NOMO-1 (cell line): ENCODE data around the gene RPP25L.
A peak's percentile ranks its signal among the peaks of the same experiment; 100 is the strongest.

Experiments used
- DNase-seq, 2 experiments: peaks; one replicate each; lab custom pipeline; 2025; ENCODE audit not compliant: unreplicated experiment in 2 of 2; lab: John Stamatoyannopoulos, UW

Gene RPP25L

GRCh38 chr9:34612788-34613390, 992 bp upstream of the RPP25L start:
- DNase-seq: peak; percentile 80 to 83

DNA sequence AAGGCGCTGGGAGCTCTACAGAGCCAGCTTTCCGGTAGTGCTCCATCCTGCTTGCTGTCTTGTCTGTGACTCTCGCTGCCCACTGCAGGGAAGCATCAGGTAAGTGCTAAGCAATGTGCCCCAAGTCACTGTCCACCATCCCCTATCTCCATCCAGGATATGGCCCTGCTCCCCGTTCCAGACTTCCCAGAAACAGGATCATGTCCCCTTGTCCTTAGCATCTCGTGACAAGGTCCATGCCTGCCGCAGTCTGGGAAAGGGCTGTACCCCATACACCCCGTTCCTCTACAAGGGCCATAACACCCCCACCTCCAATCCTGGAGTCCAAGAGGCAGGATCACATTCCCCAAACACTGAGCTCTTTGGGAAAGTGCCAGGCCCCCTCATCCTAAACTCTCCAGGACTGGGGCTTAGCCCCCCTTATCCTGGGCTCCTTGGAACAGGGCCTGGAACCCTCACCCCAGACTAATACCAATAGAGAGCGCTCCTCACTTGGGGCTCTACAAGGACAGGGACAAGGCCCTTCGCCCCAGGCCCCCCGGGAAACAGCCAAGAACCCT, 566 bp downstream of the RPP25L start:
- peak in 1 of 2 experiments; percentile 37 for DNase-seq

DNA sequence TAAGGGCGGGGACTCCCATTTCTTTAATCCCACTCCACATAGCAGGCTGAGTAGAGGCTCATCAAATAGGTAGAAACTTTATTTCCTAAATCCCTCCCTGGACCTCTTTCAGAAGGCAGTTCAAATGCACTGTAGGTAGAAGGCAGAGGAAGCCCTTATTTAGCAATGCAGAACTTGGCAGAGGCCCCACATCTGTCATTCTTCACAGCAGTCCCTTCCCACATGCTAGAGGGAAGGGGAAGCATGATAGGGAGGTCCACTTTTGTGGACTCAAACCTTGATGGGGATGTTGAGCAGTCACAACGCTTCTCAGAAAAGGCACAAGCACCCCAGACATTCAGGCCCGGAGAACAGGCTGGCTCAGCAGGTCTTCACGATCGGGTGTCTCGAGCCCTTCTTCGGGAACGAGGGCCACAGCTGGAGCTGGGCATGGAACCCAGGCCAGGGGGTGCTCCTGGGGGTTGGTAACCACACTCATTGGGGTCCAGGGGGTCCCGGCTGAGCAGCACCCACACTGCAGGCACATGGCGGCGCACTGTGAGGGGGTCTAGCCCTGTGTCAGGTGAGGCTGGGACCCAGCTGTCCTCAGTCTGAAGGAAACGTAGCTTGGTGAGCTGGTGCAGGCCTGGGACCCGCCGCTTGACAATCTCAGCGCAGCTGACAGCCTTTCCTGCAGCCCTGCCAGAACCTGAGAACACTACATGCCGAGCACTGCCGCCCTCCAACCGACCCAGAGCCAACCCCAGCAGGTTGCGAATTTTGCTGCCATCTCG, 1.3 kb downstream of the RPP25L start:
- no peak for DNase-seq

GRCh38 chr9:34607331-34607730, 4.6 kb downstream of the RPP25L start:
- no peak for DNase-seq

GRCh38 chr9:34606905-34607304, 5.0 kb downstream of the RPP25L start:
- no peak for DNase-seq

- DNase-seq: no peak
Observed at GRCh38 chr9:34606190-34606589, 5.7 kb downstream of the RPP25L start.

DNA sequence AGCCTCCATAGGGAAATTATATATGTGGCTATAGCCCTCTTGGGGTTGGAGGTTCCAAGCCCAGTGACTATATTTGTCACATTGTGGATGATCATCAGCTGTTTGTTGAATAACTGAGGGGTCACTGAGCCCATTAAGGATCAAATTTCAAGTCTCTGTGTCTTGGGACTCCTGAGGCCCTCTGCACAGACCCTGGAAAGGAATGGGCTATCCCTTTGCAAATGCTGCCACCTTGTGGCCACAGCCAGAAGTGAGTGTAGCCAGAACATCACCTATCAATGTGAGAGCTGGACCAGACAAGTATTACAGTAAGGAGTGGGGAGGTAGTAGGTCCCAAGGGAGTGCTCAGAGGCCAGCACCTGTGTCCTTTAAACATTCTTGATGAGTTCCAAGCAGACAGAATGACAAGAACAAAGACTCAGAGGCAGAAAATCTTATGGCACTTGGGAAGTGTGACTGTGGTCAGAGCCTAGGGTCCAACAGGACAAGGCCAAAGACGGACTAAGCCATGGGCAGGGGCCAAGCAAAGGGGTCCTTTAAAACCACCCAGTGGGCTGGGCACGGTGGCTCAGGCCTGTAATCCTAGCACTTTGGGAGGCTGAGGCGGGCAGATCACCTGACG, 8.2 kb downstream of the RPP25L start:
- peak; percentile 47 to 71 for DNase-seq

DNA sequence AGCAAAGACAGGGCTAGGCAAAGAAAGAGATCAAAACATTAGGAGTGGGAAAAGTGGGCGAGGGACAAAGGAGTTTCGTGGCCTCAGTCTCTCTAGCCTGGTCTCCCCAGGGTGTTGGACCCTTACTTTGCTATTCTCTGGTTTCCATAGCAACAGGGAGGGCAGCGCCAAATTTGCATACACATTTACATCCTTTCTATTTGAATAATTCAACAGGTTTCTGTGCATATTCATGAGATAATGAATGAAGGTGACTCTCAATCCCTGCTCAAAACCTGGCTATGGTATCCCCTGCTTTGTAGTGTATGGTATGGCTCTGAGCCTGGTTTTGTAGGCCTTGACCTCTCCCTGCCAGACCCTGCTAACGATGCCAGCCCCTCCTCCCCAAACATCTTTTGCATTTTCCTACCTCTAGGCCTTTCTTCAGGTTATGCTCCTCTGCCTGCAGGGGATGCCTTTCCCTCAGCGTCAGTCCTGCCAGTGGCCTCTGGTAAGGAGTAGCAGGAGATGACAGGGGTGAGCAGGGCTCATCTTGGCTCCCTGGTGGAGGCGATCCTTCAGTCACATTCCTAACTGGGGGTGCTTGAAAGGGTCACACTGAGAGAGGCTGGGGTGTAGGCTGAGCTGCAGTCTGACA, 9.8 kb downstream of the RPP25L start:
- DNase-seq: no peak

DNA sequence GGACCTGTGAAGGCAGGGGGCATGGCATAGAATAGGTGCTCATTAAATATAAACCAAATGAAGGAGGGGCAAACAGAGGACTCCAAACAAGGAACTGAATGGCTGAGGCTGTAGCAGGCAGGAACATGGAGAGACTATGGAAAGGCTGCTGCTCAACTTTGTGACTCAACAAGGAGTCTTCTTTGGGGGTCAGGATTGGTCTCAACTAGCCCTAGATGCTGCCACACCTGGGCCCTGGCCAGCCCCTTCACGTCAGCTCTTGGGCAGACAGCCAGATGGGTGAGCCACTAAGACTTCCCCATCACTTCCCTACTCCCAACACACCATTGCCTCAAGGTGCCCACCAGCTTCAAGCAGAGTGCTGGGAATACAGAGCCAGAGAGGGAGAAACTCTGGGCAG, 11.0 kb downstream of the RPP25L start:
- DNase-seq: no peak

- DNase-seq: no peak
Observed at GRCh38 chr9:34599546-34599945, 12.4 kb downstream of the RPP25L start.

DNA sequence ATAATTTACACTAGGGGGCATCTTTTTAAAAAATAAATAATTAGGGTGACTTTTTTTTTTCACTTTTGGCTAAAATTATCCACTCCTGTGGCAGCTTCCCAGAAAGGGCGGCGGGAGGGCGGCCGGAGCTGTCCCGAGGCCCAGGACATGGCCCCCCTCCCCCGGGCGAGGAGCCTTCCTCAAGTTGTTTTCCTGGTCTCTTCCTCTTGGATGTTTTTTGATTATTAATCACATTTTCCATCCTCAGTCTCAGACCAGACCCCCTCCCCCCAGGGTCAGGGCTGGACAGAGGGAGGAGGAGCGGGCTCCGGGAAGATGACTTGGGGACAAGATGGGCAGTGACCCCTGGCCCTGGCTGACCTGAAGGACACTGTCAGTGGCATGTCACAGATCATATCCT, 17.7 kb downstream of the RPP25L start:
- DNase-seq: no peak

GRCh38 chr9:34592895-34593601, 18.8 kb downstream of the RPP25L start:
- DNase-seq: no peak

DNA sequence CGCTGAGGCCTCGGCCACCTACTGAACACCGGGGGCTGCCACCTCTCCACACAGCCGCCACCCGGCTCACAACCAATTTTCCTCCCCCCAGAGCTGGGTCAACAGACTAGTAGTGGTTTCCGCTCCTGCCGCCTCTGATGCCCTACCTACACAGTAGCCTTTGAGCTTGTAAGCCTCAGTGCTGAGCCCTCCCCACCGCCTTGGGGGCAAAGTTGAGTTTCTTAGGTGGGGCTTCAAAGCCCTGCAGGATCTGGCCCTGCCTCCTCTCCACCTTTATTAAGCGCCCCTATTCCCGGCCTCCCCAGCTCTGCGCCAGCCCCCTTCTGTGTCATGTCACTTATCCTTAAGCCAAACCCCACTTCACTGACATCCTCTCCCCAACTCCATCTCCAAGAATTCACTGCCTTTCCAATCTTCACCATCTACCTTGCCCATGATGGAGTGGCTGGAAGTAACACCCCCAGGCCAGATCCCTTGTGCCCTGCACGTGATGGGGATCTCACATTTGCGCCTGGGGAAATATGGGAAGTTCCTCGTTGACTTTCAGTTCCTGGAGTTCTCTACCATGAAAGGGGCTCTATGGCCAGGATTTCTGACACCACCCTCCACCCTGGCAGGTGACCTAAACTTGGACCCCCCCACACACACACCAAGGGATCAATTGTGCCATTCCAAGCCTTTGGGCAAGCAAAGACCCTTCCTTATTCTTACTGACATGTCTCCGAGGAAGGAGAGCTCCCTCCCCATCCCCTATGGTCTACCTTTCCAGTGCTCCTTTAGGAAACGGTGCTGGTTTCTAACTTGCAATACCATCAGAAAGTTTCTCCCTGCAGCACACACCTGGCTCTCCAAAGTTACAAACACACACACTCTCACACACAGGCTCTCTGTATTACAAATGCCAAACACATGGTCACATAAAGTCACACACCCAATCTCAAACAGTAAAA, 19.7 kb downstream of the RPP25L start:
- DNase-seq: peak; percentile 53 to 60

GRCh38 chr9:34591248-34591916, 20.5 kb downstream of the RPP25L start:
- DNase-seq: peak; percentile 63 to 76

- DNase-seq: no peak
Observed at GRCh38 chr9:34590381-34591247, 21.3 kb downstream of the RPP25L start.

DNA sequence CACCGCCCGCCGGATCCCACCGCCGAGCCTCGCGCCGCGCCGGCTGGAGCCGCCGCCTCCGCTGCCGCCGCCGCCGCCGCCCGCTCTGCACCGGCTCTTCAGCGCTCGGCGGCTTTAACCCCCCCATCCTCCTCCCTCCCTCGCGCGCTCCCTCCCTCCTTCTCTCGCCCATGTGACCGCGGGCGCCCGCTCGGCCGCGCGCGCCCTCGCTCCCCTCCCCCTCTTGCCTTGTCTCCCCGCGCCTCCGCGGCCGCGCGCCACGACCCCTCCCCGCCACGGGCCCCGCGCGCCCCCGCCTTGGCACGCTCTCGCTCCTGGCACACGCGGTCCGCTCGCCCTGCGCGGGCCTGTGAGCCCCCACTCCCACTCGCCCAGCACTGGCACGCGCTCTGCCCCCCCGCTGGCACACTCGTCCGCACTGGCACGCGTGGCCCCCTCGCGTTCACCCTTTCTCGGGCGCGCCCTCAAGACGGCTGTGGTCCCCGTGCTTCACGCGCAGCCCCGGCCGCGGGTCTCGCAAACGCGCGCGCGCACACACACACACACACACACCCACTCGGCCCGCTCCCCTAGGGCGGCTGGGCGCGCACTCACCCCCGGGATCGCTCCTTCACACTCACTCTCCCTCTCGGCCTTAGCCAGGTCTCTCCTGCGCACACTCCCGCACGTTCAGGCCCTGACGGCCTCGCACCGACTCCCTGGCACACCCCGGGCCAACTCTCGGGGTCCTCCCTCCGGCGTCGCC, 22.1 kb downstream of the RPP25L start, which contains the start of gene CNTFR:
Gene CNTFR, minus strand, starts transcription at position 89 of the 745 bp plus-strand sequence. CDS start 20,743 bp downstream, outside the sequence.
- DNase-seq: peak; percentile 15 to 26
